GM19324 (cell line): ENCODE data around the gene GMPPB.

Experiments
- ATAC-seq: cut with Tn5 transposase; IDR thresholded peaks from one replicate; pipeline ENCODE4 v1.9.1; 2021; ENCODE audit warnings: mild to moderate bottlenecking, moderate library complexity; ENCODE audit not compliant: unreplicated experiment, low FRiP score

GMPPB gene

DNA sequence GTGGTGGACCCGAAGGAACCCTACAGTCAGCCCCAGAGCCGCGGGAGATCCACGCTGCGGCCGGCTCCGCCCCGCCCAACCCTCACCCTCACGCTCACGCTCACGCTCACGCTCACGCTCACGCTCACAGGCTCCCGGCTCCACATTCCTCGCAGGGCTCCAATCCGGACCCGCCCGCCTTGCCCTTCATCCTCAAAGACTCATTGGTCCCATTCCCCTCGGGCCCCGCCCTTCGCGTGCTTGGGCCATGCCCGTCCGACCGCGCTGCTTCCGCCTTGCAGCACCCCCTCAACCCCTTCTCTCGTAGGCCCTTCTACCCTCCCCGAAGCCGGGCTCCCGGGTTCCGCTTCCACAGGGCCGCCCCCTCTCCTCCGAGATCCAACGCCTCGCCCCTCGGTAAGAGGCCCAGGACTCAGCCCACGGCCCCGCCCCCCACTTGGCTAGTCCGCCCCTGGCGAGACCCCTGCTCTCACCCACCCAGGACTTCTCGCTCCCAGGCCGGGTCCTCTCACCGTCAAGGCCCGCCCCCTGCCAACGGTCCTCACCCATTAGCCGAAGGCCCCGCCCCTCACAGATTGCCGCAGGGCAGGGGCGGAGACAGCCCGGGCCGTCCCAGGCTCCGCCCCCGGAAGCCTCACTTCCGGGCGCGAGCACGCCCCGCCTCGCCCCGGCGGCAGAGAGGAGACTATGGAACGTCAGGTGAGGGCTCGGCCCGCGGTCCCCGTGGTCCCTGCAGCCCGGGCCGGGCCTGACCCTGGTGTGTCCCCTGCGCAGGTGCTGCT lies 49.8 kb downstream of the GMPPB start, which contains the start of gene APEH:
Gene APEH, plus strand, starts transcription at position 637 of the 782 bp plus-strand sequence. Its CDS starts 51 bp downstream, at position 688.
- peak; percentile 83 for ATAC-seq

DNA sequence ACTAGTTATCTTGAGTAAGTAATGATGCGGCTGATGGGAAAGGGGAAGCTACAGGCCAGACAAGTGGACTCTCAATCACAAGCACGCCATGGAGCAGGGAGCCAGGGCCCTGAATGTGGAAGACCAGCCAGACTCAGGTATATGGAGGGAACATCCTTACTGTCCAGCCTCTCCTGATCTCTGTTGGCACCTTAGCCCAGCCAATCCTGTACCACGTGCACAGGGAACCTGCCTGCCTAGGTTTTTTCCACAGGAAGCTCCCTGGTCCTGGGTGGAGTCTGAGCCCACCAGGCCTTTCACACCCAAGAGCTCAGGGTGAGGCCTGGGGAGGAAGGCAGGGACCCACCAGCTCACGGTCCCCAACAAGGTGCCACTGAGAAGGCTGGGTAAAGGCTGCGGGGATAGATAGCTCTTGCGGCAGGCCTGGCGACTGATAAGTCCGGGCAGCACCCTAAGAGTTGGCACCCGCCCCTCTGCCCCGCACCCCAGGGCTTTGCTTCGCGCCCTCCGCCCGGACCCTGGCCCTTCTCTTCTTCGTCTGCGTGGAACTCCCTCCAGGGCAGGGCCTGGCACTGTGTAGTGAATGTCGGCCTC lies 50.5 kb downstream of the GMPPB start:
- ATAC-seq, result no peak

DNA sequence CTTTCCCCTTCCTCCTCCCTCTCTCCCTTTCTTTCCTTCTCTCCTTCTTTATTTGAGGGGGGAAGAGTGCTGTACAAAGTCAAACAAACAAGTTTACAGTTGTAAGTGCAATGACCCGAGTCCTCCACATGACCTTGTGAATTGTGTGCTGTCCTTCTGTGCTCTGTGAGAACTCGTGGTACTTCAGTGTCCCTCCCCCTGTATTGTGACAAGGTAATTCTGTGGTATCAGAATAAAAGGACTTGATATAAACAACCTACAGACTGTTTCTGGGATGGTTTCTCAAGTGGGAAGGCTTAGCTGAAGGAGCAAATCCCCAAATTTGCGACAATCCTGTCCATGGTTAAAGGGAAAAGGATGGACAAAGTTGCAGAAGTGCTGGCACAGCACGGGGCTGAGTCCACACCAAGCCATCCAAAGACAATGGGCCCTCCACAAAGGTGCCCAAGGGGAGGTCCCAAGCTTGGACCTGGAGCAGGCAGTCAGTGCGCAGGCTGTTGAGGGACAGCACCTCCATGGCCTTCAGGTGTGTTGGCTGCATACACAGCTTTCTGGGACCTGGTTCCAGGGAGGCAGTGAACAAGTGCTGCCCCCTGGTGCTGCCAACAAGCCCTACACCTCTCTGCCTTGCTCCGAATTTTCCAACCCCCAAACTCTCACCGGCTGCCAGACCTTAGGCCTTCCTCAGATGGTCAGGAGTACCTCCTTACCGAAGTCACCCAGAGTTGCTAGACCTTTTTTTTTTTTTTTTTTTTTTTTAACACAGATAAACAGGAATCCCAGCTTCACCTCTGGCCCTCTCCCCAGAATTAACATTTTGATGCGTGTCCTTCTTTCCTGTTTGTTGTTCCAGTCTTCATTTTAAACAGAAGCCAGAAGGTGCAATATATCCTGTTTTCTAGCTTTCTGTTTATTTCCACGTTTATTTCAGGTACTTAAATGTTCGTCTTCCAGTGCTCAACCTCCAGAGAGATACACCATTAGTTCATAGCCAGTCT lies 52.2 kb downstream of the GMPPB start:
- ATAC-seq, result no peak

DNA sequence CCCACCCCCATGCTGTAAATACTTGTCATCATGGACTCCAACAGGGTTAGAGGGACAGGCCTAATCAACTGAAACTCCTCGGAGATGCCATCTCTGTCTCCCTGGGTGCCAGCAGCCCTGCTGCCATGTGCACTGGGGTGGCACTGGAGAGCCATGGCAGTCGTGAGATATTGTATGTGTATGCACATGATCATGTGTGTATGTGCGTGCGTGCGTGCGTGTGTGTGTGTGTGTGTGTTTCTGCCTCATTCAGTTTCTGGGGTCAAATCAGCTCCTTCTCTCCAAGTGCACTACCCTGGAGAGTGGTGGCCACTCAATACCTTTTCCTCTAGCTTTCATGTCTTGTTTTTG lies 52.8 kb downstream of the GMPPB start:
- ATAC-seq, result no peak
